Esophagus squamous epithelium (tissue), 4 donors: ENCODE results near the gene GLRA1.

Source experiments
- POLR2A ChIP-seq, 4 donors: fragments of 450-650 bp; IDR thresholded peaks; one replicate each; pipeline ENCODE4 v1.6.1; 2017; ENCODE audit warnings: antibody characterized with exemption in 4 of 4, mild to moderate bottlenecking in 4 of 4, moderate library complexity in 3 of 4
- TF ChIP-seq, protein P1 (sequence below), 6 experiments: fragments of 450-650 bp in 4 of 6; fragments of 200-600 bp in 2 of 6; sonication (generic) in 2 of 6; IDR thresholded peaks; one replicate each; pipeline ENCODE4 v1.5.1; 2016 to 2019; ENCODE audit warnings: antibody characterized with exemption in 6 of 6, mild to moderate bottlenecking in 4 of 6, moderate library complexity in 4 of 6

DNA sequence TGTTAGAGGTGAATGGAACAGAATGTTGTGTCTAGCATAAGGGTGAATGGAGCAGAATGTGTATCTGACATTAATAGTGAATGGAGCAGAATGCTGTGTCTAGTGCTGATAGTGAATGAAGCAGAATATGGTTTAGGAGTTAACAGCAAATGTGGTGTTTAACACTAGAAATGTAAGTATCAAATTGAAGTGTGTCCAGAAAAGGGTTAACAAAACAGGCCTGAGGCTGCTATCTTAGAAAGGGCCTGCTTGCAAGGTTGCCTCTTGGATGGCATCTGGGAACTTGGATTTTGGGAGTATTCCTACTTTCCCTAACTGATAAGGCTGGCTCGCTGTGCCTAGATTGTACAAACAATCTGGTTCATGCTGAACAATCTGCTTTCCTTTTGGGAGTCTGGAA lies 76.8 kb downstream of the GLRA1 start:
- TF ChIP-seq POLR2A (IDR thresholded peaks at IDR 0.05) = no peak
- TF ChIP-seq, protein P1, sequence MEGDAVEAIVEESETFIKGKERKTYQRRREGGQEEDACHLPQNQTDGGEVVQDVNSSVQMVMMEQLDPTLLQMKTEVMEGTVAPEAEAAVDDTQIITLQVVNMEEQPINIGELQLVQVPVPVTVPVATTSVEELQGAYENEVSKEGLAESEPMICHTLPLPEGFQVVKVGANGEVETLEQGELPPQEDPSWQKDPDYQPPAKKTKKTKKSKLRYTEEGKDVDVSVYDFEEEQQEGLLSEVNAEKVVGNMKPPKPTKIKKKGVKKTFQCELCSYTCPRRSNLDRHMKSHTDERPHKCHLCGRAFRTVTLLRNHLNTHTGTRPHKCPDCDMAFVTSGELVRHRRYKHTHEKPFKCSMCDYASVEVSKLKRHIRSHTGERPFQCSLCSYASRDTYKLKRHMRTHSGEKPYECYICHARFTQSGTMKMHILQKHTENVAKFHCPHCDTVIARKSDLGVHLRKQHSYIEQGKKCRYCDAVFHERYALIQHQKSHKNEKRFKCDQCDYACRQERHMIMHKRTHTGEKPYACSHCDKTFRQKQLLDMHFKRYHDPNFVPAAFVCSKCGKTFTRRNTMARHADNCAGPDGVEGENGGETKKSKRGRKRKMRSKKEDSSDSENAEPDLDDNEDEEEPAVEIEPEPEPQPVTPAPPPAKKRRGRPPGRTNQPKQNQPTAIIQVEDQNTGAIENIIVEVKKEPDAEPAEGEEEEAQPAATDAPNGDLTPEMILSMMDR (IDR thresholded peaks at IDR 0.05) = no peak
